ENCODE data around the gene MYBPC1. TPM values are rescaled to one million over a fixed set of nuclear protein-coding genes. Genes with fewer than 3 reads are reported as not detected.

The MYBPC1 gene
- total RNA-seq, 1 experiment from 2014 or later, result not detected

DNA sequence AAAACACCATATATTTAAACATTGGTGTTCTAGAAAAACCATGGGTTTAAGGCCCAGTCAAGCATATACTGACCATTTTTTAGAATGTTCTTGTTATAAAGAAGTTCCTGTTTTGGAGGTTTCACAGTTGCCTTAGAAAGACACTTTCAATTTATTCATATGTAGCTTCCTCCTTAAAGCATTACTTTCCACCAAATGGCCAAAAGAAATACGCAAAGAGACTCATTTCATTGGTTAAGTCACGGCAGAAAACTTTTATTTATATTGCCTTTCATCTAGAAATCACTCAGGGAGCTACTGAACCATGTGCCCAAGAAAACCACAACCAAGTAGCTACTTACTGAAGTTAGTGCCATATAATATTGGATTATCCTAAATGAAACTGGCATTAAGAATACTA lies 40.0 kb downstream of the MYBPC1 start:
- H3K36me3 ChIP-seq (ENCODE audit: low read depth), result no peaks in the 10 kb centered on the region
- ChIA-PET CTCF (interaction anchor here (0.7 kb wide), 1 partner anchor 204 kb away, joined by 3 read pairs; no protein-coding TSS in a partner anchor), POLR2A (ENCODE audit: unreplicated experiment) (no interaction called here)
- no peak overlapping the region for H2AFZ ChIP-seq
- H3K27me3 ChIP-seq (ENCODE audit: insufficient read depth, low read depth), result no peaks in the 10 kb centered on the region
- no peak for TF ChIP-seq EZH2 (IDR thresholded peaks at IDR 0.05; ENCODE audit: low read depth)
- TF ChIP-seq, protein P1, sequence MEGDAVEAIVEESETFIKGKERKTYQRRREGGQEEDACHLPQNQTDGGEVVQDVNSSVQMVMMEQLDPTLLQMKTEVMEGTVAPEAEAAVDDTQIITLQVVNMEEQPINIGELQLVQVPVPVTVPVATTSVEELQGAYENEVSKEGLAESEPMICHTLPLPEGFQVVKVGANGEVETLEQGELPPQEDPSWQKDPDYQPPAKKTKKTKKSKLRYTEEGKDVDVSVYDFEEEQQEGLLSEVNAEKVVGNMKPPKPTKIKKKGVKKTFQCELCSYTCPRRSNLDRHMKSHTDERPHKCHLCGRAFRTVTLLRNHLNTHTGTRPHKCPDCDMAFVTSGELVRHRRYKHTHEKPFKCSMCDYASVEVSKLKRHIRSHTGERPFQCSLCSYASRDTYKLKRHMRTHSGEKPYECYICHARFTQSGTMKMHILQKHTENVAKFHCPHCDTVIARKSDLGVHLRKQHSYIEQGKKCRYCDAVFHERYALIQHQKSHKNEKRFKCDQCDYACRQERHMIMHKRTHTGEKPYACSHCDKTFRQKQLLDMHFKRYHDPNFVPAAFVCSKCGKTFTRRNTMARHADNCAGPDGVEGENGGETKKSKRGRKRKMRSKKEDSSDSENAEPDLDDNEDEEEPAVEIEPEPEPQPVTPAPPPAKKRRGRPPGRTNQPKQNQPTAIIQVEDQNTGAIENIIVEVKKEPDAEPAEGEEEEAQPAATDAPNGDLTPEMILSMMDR (conservative IDR thresholded peaks at IDR 0.05), result no peak
- H3K4me2 ChIP-seq, result no peak overlapping the region
- H3K79me2 ChIP-seq (ENCODE audit: low read depth), result no peaks in the 10 kb centered on the region
- no peaks in the 10 kb centered on the region for H4K20me1 ChIP-seq (ENCODE audit: insufficient read depth)
- no peaks in the 10 kb centered on the region for H3F3A ChIP-seq (ENCODE audit: insufficient read depth, low read depth)
- H3K9me2 ChIP-seq (ENCODE audit: insufficient read depth), result no peaks in the 10 kb centered on the region
- H3K4me1 ChIP-seq (replicated peaks; ENCODE audit: insufficient read depth), result no peaks in the 10 kb centered on the region
- H3K4me3 ChIP-seq, result no peak overlapping the region
- no peak overlapping the region for H3K27ac ChIP-seq
- no TSS peak for BruUV-seq (replicated peaks)
- no peaks in the 10 kb centered on the region for H3K9me3 ChIP-seq (ENCODE audit: insufficient read depth, low read depth)
- DNase-seq, result no peak
- intact Hi-C loops (cut with micrococcal nuclease; ENCODE audit: unreplicated experiment), result no loop called here

DNA sequence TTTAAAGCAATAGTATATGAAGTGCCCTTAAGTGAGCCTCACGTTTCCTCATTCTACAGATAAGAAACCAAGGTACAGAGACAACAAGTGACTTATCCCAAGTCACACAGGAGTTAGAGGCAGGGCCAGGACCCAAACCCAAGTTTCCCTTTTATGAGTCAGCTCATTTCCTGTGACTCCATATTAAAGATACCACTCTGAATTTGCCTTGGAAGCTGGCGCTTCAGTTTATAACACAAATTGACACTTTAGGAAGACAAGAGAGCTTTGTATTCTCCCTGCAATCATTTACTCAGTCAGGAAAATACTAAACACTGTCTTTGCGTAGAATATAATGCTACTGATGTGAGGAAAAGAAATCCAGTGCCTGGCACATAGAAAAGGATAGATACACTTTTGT lies 43.2 kb downstream of the MYBPC1 start:
- no peak overlapping the region for H2AFZ ChIP-seq
- POLR2A ChIA-PET (ENCODE audit: unreplicated experiment), result no interaction called here
- CTCF ChIA-PET, result no interaction called here
- H3K9me2 ChIP-seq (ENCODE audit: insufficient read depth), result no peaks in the 10 kb centered on the region
- H3K27ac ChIP-seq, result no peak overlapping the region
- no peaks in the 10 kb centered on the region for H4K20me1 ChIP-seq (ENCODE audit: insufficient read depth)
- H3K36me3 ChIP-seq (ENCODE audit: low read depth), result no peaks in the 10 kb centered on the region
- no peaks in the 10 kb centered on the region for H3K27me3 ChIP-seq (ENCODE audit: insufficient read depth, low read depth)
- no peak for TF ChIP-seq EZH2 (IDR thresholded peaks at IDR 0.05; ENCODE audit: low read depth)
- TF ChIP-seq, protein P1 (conservative IDR thresholded peaks at IDR 0.05), result no peak
- no peak for DNase-seq
- no peaks in the 10 kb centered on the region for H3K79me2 ChIP-seq (ENCODE audit: low read depth)
- BruUV-seq (replicated peaks), result no TSS peak
- intact Hi-C loops (cut with micrococcal nuclease; ENCODE audit: unreplicated experiment), result no loop called here
- no peaks in the 10 kb centered on the region for H3K4me1 ChIP-seq (replicated peaks; ENCODE audit: insufficient read depth)
- H3F3A ChIP-seq (ENCODE audit: insufficient read depth, low read depth), result no peaks in the 10 kb centered on the region
- H3K9me3 ChIP-seq (ENCODE audit: insufficient read depth, low read depth), result no peaks in the 10 kb centered on the region
- no peak overlapping the region for H3K4me2 ChIP-seq
- no peak overlapping the region for H3K4me3 ChIP-seq

DNA sequence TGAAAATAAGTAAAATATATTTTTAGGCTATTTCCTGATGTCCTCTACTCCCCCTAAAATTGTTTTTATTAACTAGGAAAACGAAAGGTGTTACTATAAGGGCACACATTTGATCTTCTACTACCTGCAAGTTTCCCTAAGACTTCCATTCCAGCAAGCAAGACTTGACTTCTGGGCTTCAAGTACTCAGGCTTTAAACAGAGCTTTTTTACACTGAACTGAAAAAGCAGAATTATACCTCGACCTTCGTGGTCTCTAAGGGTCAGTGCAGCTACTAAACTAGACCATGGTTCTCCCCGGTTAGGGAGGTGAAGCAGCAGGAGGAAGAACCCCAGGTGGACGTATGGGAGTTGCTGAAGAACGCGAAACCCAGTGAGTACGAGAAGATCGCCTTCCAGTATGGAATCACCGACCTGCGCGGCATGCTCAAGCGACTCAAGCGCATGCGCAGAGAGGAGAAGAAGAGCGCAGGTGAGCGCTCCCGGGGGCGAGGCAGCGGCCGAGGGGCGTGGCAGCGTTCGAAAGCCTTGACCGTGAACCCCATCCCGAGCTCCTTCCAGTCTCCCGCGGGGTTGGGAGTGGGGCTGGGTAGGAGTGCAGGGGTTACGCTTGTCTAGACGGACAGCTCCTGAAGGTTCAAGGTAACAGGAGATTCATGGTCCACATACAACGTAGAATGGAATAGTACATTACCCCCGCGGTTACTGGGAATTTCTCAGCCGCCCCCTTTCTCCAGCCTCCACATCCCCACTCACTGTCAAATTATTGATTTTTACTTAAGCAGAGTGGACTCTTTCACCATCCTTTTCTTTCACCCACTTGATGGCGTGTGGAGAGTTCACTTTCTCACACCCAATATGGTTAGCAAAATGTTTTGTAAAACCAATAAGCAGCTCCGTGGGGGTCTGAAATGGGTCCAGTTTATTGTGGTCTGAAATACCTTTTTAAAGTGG lies 47.6 kb downstream of the MYBPC1 start:
- Histone ChIP-seq H3K4me3 (no peak overlapping the region), H3K79me2 (ENCODE audit: low read depth) (no peaks in the 10 kb centered on the region), H3F3A (ENCODE audit: insufficient read depth, low read depth) (no peaks in the 10 kb centered on the region), H3K27me3 (ENCODE audit: insufficient read depth, low read depth) (no peaks in the 10 kb centered on the region), H3K9me2 (ENCODE audit: insufficient read depth) (no peaks in the 10 kb centered on the region), H2AFZ (no peak overlapping the region), H3K36me3 (ENCODE audit: low read depth) (no peaks in the 10 kb centered on the region), H3K4me1 (replicated peaks; ENCODE audit: insufficient read depth) (no peaks in the 10 kb centered on the region), H4K20me1 (ENCODE audit: insufficient read depth) (no peaks in the 10 kb centered on the region), H3K9me3 (ENCODE audit: insufficient read depth, low read depth) (no peaks in the 10 kb centered on the region), H3K27ac (no peak overlapping the region), H3K4me2 (no peak overlapping the region)
- intact Hi-C loops (cut with micrococcal nuclease; ENCODE audit: unreplicated experiment), result no loop called here
- CTCF ChIA-PET, result no interaction called here
- TF ChIP-seq EZH2 (IDR thresholded peaks at IDR 0.05; ENCODE audit: low read depth), result no peak
- TF ChIP-seq, protein P1 (conservative IDR thresholded peaks at IDR 0.05), result no peak
- POLR2A ChIA-PET (ENCODE audit: unreplicated experiment), result interaction anchor here (0.6 kb wide), 1 partner anchor 21 kb away, joined by 4 read pairs; no protein-coding TSS in a partner anchor
- no TSS peak for BruUV-seq (replicated peaks)
- no peak for DNase-seq
